H1 (cell line): ENCODE data around the gene ZNF586. TPM values are rescaled to one million over a fixed set of nuclear protein-coding genes. Genes with fewer than 3 reads are reported as not detected.

ENCODE experiments used
- CTCF ChIA-PET: fragments of 300-600 bp; sonication (Branson Sonifier 250); formaldehyde crosslinking; loops from one replicate; lab custom pipeline; 2021; ENCODE audit not compliant: partially characterized antibody; lab: Charles Lee
- POLR2A ChIA-PET: fragments of 300-600 bp; sonication (Branson Sonifier 250); formaldehyde crosslinking; loops from one replicate; lab custom pipeline; 2021; ENCODE audit warnings: inconsistent platforms; ENCODE audit not compliant: partially characterized antibody; lab: Charles Lee
- DNase-seq, 2 experiments: peaks; one replicate each; pipeline versions ENCODE4 v3.0.0 to v3.0.0-alpha.2; 2010 to 2022; ENCODE audit warnings: low spot score in 2 of 2, low read depth in 1 of 2, mixed read lengths in 1 of 2
- FAIRE-seq: peaks from 2 replicates; lab custom pipeline; 2011; peaks lifted over from hg19 to GRCh38; lab: Jason Lieb, UNC
- H2AFZ ChIP-seq: 2 replicates; pipeline ENCODE4 v1.8.1; 2012; ENCODE audit warnings: low read length, inconsistent platforms
- H2AK5ac ChIP-seq: 2 replicates; pipeline ENCODE4 v1.6.1; 2013; ENCODE audit warnings: low read depth, low read length
- H2BK120ac ChIP-seq: replicated peaks from 2 replicates; pipeline ENCODE3; 2013; ENCODE audit warnings: low read depth, low read length, inconsistent platforms
- H2BK12ac ChIP-seq: 2 replicates; pipeline ENCODE4 v1.6.1; 2013; ENCODE audit warnings: low read depth, low read length
- H2BK15ac ChIP-seq: 2 replicates; pipeline ENCODE4 v1.6.1; 2013; ENCODE audit warnings: low read length
- H2BK20ac ChIP-seq: 2 replicates; pipeline ENCODE4 v1.6.1; 2013; ENCODE audit warnings: low read length
- H2BK5ac ChIP-seq: 2 replicates; pipeline ENCODE4 v1.6.1; 2013; ENCODE audit warnings: low read depth, low read length
- H3K14ac ChIP-seq: 2 replicates; pipeline ENCODE4 v1.6.1; 2013; ENCODE audit warnings: inconsistent platforms; ENCODE audit not compliant: insufficient read length
- H3K18ac ChIP-seq: 2 replicates; pipeline ENCODE4 v1.6.1; 2013; ENCODE audit warnings: low read length; ENCODE audit errors: extremely low read depth
- H3K23ac ChIP-seq: 2 replicates; pipeline ENCODE4 v1.6.1; 2013; ENCODE audit warnings: inconsistent platforms; ENCODE audit not compliant: insufficient read length
- H3K23me2 ChIP-seq: 2 replicates; pipeline ENCODE4 v1.6.1; 2013; ENCODE audit warnings: low read depth, low read length
- H3K27ac ChIP-seq: 2 replicates; pipeline ENCODE4 v1.6.1; 2011; ENCODE audit warnings: low read depth, low read length, inconsistent platforms
- H3K27me3 ChIP-seq, 4 experiments: replicated peaks in 1 of 4; 1 replicate in 1 of 4; 2 replicates in 3 of 4; pipeline versions ENCODE4 v1.6.1 to v1.8.1; 2011 to 2013; ENCODE audit warnings: low read length in 3 of 4, mild to moderate bottlenecking in 3 of 4, inconsistent platforms in 2 of 4, mixed read lengths in 2 of 4, moderate library complexity in 1 of 4; ENCODE audit not compliant: control insufficient read depth in 3 of 4, insufficient read depth in 3 of 4; ENCODE audit errors: extremely low read depth in 1 of 4
- H3K36me3 ChIP-seq, 4 experiments: 2 replicates each; pipeline versions ENCODE4 v1.6.1 to v1.8.1; 2011 to 2013; ENCODE audit warnings: mild to moderate bottlenecking in 4 of 4, low read length in 3 of 4, moderate library complexity in 2 of 4, control low read depth in 1 of 4, inconsistent platforms in 1 of 4; ENCODE audit not compliant: insufficient read depth in 4 of 4, control insufficient read depth in 2 of 4
- H3K4ac ChIP-seq: replicated peaks from 2 replicates; pipeline ENCODE3; 2013; ENCODE audit warnings: low read length, low read depth, mixed read lengths, inconsistent platforms; ENCODE audit not compliant: insufficient read length
- H3K4me1 ChIP-seq, 4 experiments: replicated peaks in 1 of 4; 1 replicate in 1 of 4; 2 replicates in 3 of 4; pipeline versions ENCODE4 v1.6.1 to v1.8.1; 2011 to 2013; ENCODE audit warnings: low read length in 3 of 4, inconsistent platforms in 2 of 4, mixed read lengths in 1 of 4; ENCODE audit not compliant: insufficient read depth in 4 of 4, control insufficient read depth in 3 of 4
- H3K4me2 ChIP-seq, 2 experiments: 2 replicates each; pipeline versions ENCODE4 v1.6.1 to v1.8.1; 2011 to 2013; ENCODE audit warnings: low read depth in 2 of 2, low read length in 2 of 2, control low read depth in 1 of 2, inconsistent platforms in 1 of 2, mild to moderate bottlenecking in 1 of 2; ENCODE audit not compliant: insufficient read depth in 1 of 2
- H3K4me3 ChIP-seq, 4 experiments: fragments of 200-600, 300-600 bp in 1 of 4; sonication (generic), shearing (Covaris generic), sonication (Bioruptor Twin) in 1 of 4; 2 replicates each; pipeline versions ENCODE4 v1.5.1 to v1.8.1; 2011 to 2016; ENCODE audit warnings: low read length in 4 of 4, low read depth in 3 of 4, control low read depth in 2 of 4, inconsistent platforms in 2 of 4, mild to moderate bottlenecking in 2 of 4, mixed read lengths in 1 of 4, moderate library complexity in 1 of 4; ENCODE audit not compliant: insufficient read depth in 2 of 4; ENCODE audit errors: extremely low read depth in 1 of 4
- H3K56ac ChIP-seq: replicated peaks from 2 replicates; pipeline ENCODE3; 2013; ENCODE audit warnings: low read depth, mild to moderate bottlenecking, mixed read lengths, low read length, inconsistent platforms; ENCODE audit not compliant: insufficient read length
- H3K79me1 ChIP-seq: 2 replicates; pipeline ENCODE4 v1.6.1; 2013; ENCODE audit warnings: low read depth, low read length, control low read depth
- H3K79me2 ChIP-seq, 2 experiments: 2 replicates each; pipeline versions ENCODE4 v1.6.1 to v1.8.1; 2012 to 2013; ENCODE audit warnings: low read length in 2 of 2, mild to moderate bottlenecking in 2 of 2, inconsistent platforms in 1 of 2; ENCODE audit not compliant: insufficient read depth in 2 of 2, control insufficient read depth in 1 of 2
- H3K9ac ChIP-seq, 4 experiments: replicated peaks in 1 of 4; 1 replicate in 1 of 4; 2 replicates in 3 of 4; pipeline versions ENCODE4 v1.6.1 to v1.8.1; 2011 to 2013; ENCODE audit warnings: low read depth in 3 of 4, low read length in 3 of 4, control low read depth in 2 of 4, mild to moderate bottlenecking in 2 of 4, moderate library complexity in 2 of 4, inconsistent platforms in 1 of 4; ENCODE audit errors: extremely low read depth in 1 of 4
- H3K9me3 ChIP-seq, 2 experiments: 2 replicates each; pipeline versions ENCODE4 v1.6.1 to v1.8.1; 2012 to 2013; ENCODE audit warnings: mild to moderate bottlenecking in 2 of 2, moderate library complexity in 2 of 2, control low read depth in 1 of 2, inconsistent platforms in 1 of 2, low read depth in 1 of 2, low read length in 1 of 2, mixed read lengths in 1 of 2; ENCODE audit not compliant: insufficient read depth in 2 of 2
- H4K20me1 ChIP-seq, 2 experiments: replicated peaks in 1 of 2; 2 replicates each; pipeline versions ENCODE3 to v1.8.1; 2011 to 2013; ENCODE audit warnings: inconsistent platforms in 2 of 2, low read length in 2 of 2, mild to moderate bottlenecking in 1 of 2; ENCODE audit not compliant: insufficient read depth in 2 of 2, control insufficient read depth in 1 of 2
- H4K5ac ChIP-seq: 2 replicates; pipeline ENCODE4 v1.6.1; 2013; ENCODE audit warnings: low read length, low read depth, mixed read lengths, inconsistent platforms; ENCODE audit not compliant: insufficient read length
- H4K8ac ChIP-seq: 2 replicates; pipeline ENCODE4 v1.8.0; 2013; ENCODE audit warnings: mild to moderate bottlenecking, moderate library complexity, low read length, inconsistent platforms; ENCODE audit not compliant: insufficient read depth; ENCODE audit errors: extremely low read depth
- H4K91ac ChIP-seq: replicated peaks from 2 replicates; pipeline ENCODE3; 2013; ENCODE audit warnings: low read length, mixed read lengths, inconsistent platforms; ENCODE audit not compliant: insufficient read length
- CBX8 ChIP-seq: fragments of 300-800, 300-1000 bp; sonication (generic); IDR thresholded peaks from 2 replicates; pipeline ENCODE4 v1.7.1; 2016; ENCODE audit warnings: low read depth, low read length, borderline replicate concordance
- HDAC2 ChIP-seq, 2 experiments: fragments of 300-600 bp in 1 of 2; sonication (generic) in 1 of 2; IDR thresholded peaks; 2 replicates each; pipeline ENCODE4 v1.6.1; 2011 to 2012; ENCODE audit warnings: low read depth in 2 of 2, low read length in 2 of 2, mild to moderate bottlenecking in 2 of 2, moderate library complexity in 2 of 2, borderline replicate concordance in 1 of 2, inconsistent platforms in 1 of 2
- KDM5A ChIP-seq: fragments of 200-600 bp; IDR thresholded peaks from 2 replicates; pipeline ENCODE4 v1.7.1; 2012; ENCODE audit warnings: mild to moderate bottlenecking, low read length, inconsistent platforms, mixed read lengths
- POU5F1 ChIP-seq: IDR thresholded peaks from 2 replicates; pipeline ENCODE4 v1.6.1; 2011; ENCODE audit warnings: low read depth, mild to moderate bottlenecking, low read length, moderate library complexity
- RXRA ChIP-seq: IDR thresholded peaks from 2 replicates; pipeline ENCODE4 v1.6.1; 2011; ENCODE audit warnings: low read depth, mild to moderate bottlenecking, low read length, moderate library complexity; ENCODE audit not compliant: insufficient read depth
- SP1 ChIP-seq: IDR thresholded peaks from 2 replicates; pipeline ENCODE4 v1.6.1; 2011; ENCODE audit warnings: low read depth, low read length
- TAF7 ChIP-seq: optimal IDR thresholded peaks from 2 replicates; pipeline ENCODE3; 2011; ENCODE audit warnings: low read depth, mild to moderate bottlenecking, inconsistent platforms, low read length, moderate library complexity, borderline replicate concordance
- WGBS, 2 experiments: shearing (Covaris generic) in 1 of 2; methylation state at CpG; one replicate each; pipeline versions ENCODE4 v1.1.6 to v1.1.7; 2013 to 2015; ENCODE audit warnings: low lambda C conversion rate in 2 of 2, mixed read lengths in 2 of 2, inconsistent platforms in 1 of 2, low coverage in 1 of 2, missing lambda C conversion rate in 1 of 2; ENCODE audit not compliant: insufficient replicate concordance in 2 of 2, insufficient coverage in 1 of 2, insufficient read length in 1 of 2; ENCODE audit errors: extremely low coverage in 1 of 2, missing lambda C conversion rate in 1 of 2; 5-methylcytosine and 5-hydroxymethylcytosine counted together
- long read RNA-seq, 2 experiments: library from RNA in 1 of 2; library from capped mRNA in 1 of 2; stranded (forward); transcript quantifications; one replicate each; pipeline ENCODE4 v2.0.0, GENCODE V29; 2021; ENCODE audit warnings: inconsistent platforms in 1 of 2
- polyA minus RNA-seq, 3 experiments: library from RNA; depleted of rRNA, polyadenylated mRNA; stranded (reverse); fragments of >200 nt; gene quantifications; 1 replicate in 2 of 3; 2 replicates in 1 of 3; pipeline ENCODE4 v1.2.3, GENCODE V29; 2011
- polyA plus RNA-seq, 7 experiments: library from polyadenylated mRNA; depleted of rRNA in 3 of 7; stranded (reverse) in 5 of 7; unstranded in 2 of 7; fragments of >200 nt in 5 of 7; fragments of 200-250 nt in 2 of 7; gene quantifications; 1 replicate in 5 of 7; 2 replicates in 1 of 7; 4 replicates in 1 of 7; pipeline versions ENCODE4 v1.2.1 to v1.2.3, GENCODE V29; 2011 to 2013; ENCODE audit warnings: missing spikeins in 2 of 7, mixed read lengths in 2 of 7
- total RNA-seq: library from RNA; stranded (reverse); fragmentation: NEBNext Ultra II Directional; extraction: Animal tissue kit (Norgen Biotek cat#: 25700); gene quantifications from 2 replicates; pipeline ENCODE4 v1.2.1, GENCODE V29; 2021

Gene ZNF586
- total RNA-seq (14.5 and 15.5 TPM in 2 replicates), polyA plus RNA-seq (2011; rRNA removed) (5.7 and 8.1 TPM in 2 replicates), polyA minus RNA-seq (2011; rRNA and poly(A)+ RNA removed) (13.2 and 15.4 TPM in 2 replicates)
- 7.7 TPM for polyA plus RNA-seq (2011; cell fraction: cytosol; rRNA removed)
- polyA plus RNA-seq (2011; cell fraction: nucleus; rRNA removed), result 5.6 TPM
- polyA plus RNA-seq (2012, experiment 1 of 2), result 7.2 to 10.2 TPM (median 9.1 TPM) in 4 replicates
- 1.5 TPM for polyA plus RNA-seq (2012, experiment 2 of 2)
- polyA plus RNA-seq (2013, experiment 1 of 2), result 7.5 TPM
- 7.1 TPM for polyA plus RNA-seq (2013, experiment 2 of 2)
- polyA minus RNA-seq (2011; cell fraction: cytosol; rRNA and poly(A)+ RNA removed), result 27.8 TPM
- polyA minus RNA-seq (2011; cell fraction: nucleus; rRNA and poly(A)+ RNA removed), result 26.7 TPM
- long read RNA-seq, experiment 1, partial matches to known transcripts, result 6 of 11 reads
- long read RNA-seq, experiment 1, other reads (novel, unspliced or antisense), result 1 of 11 reads
- long read RNA-seq, experiment 2, partial matches to known transcripts, result 8 of 14 reads
- long read RNA-seq, experiment 2, other reads (novel, unspliced or antisense), result 2 of 14 reads

GRCh38 chr19:57769345-57770131, at the start of gene ZNF586:
ZNF586 (plus strand) TSS chr19:57769676; CDS start chr19:57769843, 167 bp downstream.
- Histone ChIP-seq H3K4me1 (peaks cover 0 to 5% (median 0%) of the 10 kb centered on the region in 4 experiments; a peak in 3 of 7 replicates), H2AK5ac (no peak within 1 kb of the TSS), H3K9me3 (no peaks in the 10 kb centered on the region), H3K79me1 (peaks cover 4% of the 10 kb centered on the region; the same call in 1 of the 2 replicates), H3K4ac (peak within 1 kb of the TSS; percentile 94), H3K56ac (no peak within 1 kb of the TSS), H3K23me2 (no peaks in the 10 kb centered on the region), H2AFZ (peak within 1 kb of the TSS; percentile 81; the same call in 1 of the 2 replicates), H4K91ac (no peak within 1 kb of the TSS), H2BK20ac (no peak within 1 kb of the TSS), H3K79me2 (peaks cover 19 to 37% of the 10 kb centered on the region in 2 experiments), H3K4me3 (peak within 1 kb of the TSS; percentile 68 to 91 (median 81)), H3K27ac (peak within 1 kb of the TSS; percentile 62), H2BK5ac (peak within 1 kb of the TSS; percentile 79), H3K18ac (0 out of 2 replicates have a peak within 1 kb of the TSS, but pooled peaks have one; percentile 38), H4K5ac (peak within 1 kb of the TSS; percentile 57), H3K9ac (peak within 1 kb of the TSS; percentile 55 to 82 (median 68)), H4K8ac (peak within 1 kb of the TSS; percentile 95; the same call in 1 of the 2 replicates), H3K27me3 (no peaks in the 10 kb centered on the region), H2BK120ac (no peak within 1 kb of the TSS), H4K20me1 (peaks cover 3 to 9% of the 10 kb centered on the region in 2 experiments), H2BK15ac (no peak within 1 kb of the TSS), H3K14ac (no peak within 1 kb of the TSS), H3K36me3 (peaks cover 0 to 2% (median 0%) of the 10 kb centered on the region in 4 experiments; a peak in 1 of 8 replicates), H3K4me2 (peak within 1 kb of the TSS; percentile 63 to 84), H2BK12ac (no peak within 1 kb of the TSS), H3K23ac (no peak within 1 kb of the TSS)
- 4% methylated on average over 49 of the region's 61 CpGs; no CpG with 5 or more reads in 1 of the 2 experiments for WGBS, 2 experiments
- ChIA-PET CTCF (no interaction called here), POLR2A (interaction anchor here (0.7 to 3.2 kb wide), 11 partner anchors 9 to 98 kb away, joined by 3 to 17 read pairs (median 5); partner anchors contain the start of genes ZNF552, ZNF587B and ZNF671)
- DNase-seq (peak; percentile 89), FAIRE-seq (peak; percentile 80)
- TF ChIP-seq KDM5A (no peak), CBX8 (no peak), TAF7 (no peak), POU5F1 (no peak), SP1 (peak; percentile 76), HDAC2 (IDR thresholded peaks at IDR 0.05; ENCODE audit: borderline replicate concordance in 1 of 2, low read depth in 2 of 2, low read length in 2 of 2) (no peak; a peak in 1 of 4 replicates), RXRA (no peak)
